ENCODE data around the gene EPHA3. TPM values are rescaled to one million over a fixed set of nuclear protein-coding genes. Genes with fewer than 3 reads are reported as not detected.
"Not testable (repeated sequence)": the region's sequence is repeated elsewhere in the genome, so short reads cannot be mapped to it uniquely, and the experiment has no call there.

EPHA3 gene
- total RNA-seq, 6 donors from 2014 or later = 0.46 to 3.9 (median 0.79) TPM; not detected in 1

DNA sequence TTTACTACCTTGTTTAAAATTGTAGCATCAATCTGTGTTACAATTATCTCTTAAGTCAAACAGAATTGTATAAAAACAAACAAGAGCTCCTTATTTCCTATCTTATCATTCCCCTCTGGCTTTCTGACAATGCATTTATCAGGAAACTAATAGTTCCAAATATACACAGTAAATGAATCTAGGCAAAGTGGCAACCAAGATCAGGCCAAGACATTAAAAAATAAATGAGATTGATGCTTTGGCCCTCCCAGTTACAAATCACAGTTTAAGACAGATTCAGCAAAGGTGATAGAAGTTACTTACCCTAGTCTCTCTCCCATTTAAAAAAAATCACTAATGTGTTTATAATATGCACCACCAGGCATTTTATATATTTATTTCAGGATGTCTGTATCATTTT, 236.7 kb downstream of the EPHA3 start:
- H3K9me3 ChIP-seq = no peaks in the 10 kb centered on the region
- no peaks in the 10 kb centered on the region for H3K36me3 ChIP-seq
- TF ChIP-seq POLR2A (IDR thresholded peaks at IDR 0.05) (no peak), POLR2AphosphoS5 (IDR thresholded peaks at IDR 0.05) (no peak)
- ATAC-seq (ENCODE audit: low FRiP score in 2 of 2) (no peak), DNase-seq (no peak)
- no peaks in the 10 kb centered on the region for H3K4me1 ChIP-seq
- H3K27ac ChIP-seq = no peak overlapping the region
- no peaks in the 10 kb centered on the region for H3K27me3 ChIP-seq
- no peak overlapping the region for H3K4me3 ChIP-seq

GRCh38 chr3:89350935-89351334, 243.5 kb downstream of the EPHA3 start:
- not testable (repeated sequence) for H3K4me1 ChIP-seq; ATAC-seq (ENCODE audit: low FRiP score in 2 of 2); H3K27me3 ChIP-seq; H3K36me3 ChIP-seq; H3K9me3 ChIP-seq; H3K4me3 ChIP-seq; H3K27ac ChIP-seq; DNase-seq
- WGBS, 2 donors = 29% methylated on average over 3 of the region's 12 CpGs; no CpG with 5 or more reads in 1 of the 2 donors

GRCh38 chr3:89353465-89353864, 246.0 kb downstream of the EPHA3 start:
- 67 to 76% methylated on average over 2 of the region's 2 CpGs for WGBS, 2 donors
- H3K36me3 ChIP-seq = no peaks in the 10 kb centered on the region
- TF ChIP-seq EP300 (IDR thresholded peaks at IDR 0.05) (no peak), POLR2AphosphoS5 (IDR thresholded peaks at IDR 0.05) (no peak), POLR2A (IDR thresholded peaks at IDR 0.05) (no peak)
- TF ChIP-seq, protein P1, sequence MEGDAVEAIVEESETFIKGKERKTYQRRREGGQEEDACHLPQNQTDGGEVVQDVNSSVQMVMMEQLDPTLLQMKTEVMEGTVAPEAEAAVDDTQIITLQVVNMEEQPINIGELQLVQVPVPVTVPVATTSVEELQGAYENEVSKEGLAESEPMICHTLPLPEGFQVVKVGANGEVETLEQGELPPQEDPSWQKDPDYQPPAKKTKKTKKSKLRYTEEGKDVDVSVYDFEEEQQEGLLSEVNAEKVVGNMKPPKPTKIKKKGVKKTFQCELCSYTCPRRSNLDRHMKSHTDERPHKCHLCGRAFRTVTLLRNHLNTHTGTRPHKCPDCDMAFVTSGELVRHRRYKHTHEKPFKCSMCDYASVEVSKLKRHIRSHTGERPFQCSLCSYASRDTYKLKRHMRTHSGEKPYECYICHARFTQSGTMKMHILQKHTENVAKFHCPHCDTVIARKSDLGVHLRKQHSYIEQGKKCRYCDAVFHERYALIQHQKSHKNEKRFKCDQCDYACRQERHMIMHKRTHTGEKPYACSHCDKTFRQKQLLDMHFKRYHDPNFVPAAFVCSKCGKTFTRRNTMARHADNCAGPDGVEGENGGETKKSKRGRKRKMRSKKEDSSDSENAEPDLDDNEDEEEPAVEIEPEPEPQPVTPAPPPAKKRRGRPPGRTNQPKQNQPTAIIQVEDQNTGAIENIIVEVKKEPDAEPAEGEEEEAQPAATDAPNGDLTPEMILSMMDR (IDR thresholded peaks at IDR 0.05) = no peak

GRCh38 chr3:89358281-89358680, 250.9 kb downstream of the EPHA3 start:
- TF ChIP-seq, protein P1 (IDR thresholded peaks at IDR 0.05) = no peak
- no peak for TF ChIP-seq EP300 (IDR thresholded peaks at IDR 0.05)
- TF ChIP-seq POLR2A (IDR thresholded peaks at IDR 0.05) = no peak
- TF ChIP-seq POLR2AphosphoS5 (IDR thresholded peaks at IDR 0.05) = no peak
- no peak for ATAC-seq (ENCODE audit: low FRiP score in 2 of 2)
- no peaks in the 10 kb centered on the region for H3K36me3 ChIP-seq
- H3K4me1 ChIP-seq = no peaks in the 10 kb centered on the region
- no peak overlapping the region for H3K4me3 ChIP-seq
- no peak overlapping the region for H3K27ac ChIP-seq
- H3K9me3 ChIP-seq = no peaks in the 10 kb centered on the region
- no peaks in the 10 kb centered on the region for H3K27me3 ChIP-seq
- DNase-seq = no peak

More at GRCh38 chr3:89353465-89353864, 246.0 kb downstream of the EPHA3 start:
- H3K4me1 ChIP-seq = no peaks in the 10 kb centered on the region
- ATAC-seq (ENCODE audit: low FRiP score in 2 of 2) (no peak), DNase-seq (no peak)
- no peaks in the 10 kb centered on the region for H3K9me3 ChIP-seq
- H3K27me3 ChIP-seq = no peaks in the 10 kb centered on the region
- H3K4me3 ChIP-seq = no peak overlapping the region
- H3K27ac ChIP-seq = no peak overlapping the region

DNA sequence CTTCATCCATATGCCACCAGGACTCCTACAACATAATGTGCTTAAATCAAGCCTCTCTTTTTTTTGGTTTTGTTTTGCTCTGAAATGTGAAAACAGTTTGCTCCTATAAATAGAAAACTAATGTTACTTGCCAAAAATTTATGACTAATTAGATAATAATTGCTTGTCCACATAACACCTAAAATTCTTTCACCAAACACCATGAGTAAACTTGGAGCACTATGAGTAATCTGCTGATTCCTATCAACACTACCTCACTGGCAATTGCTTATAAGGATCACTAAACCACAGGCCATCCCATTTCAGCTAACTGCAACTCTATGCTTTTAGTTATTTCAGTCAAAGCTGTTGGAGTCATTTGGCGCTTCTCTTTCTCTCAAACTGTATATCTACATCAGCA, 252.7 kb downstream of the EPHA3 start:
- Histone ChIP-seq H3K9me3 (no peaks in the 10 kb centered on the region), H3K27ac (no peak overlapping the region), H3K4me3 (no peak overlapping the region), H3K4me1 (no peaks in the 10 kb centered on the region), H3K27me3 (no peaks in the 10 kb centered on the region), H3K36me3 (no peaks in the 10 kb centered on the region)
- WGBS, 2 donors = 84 to 85% methylated on average over 1 of the region's 1 CpG
- DNase-seq (no peak), ATAC-seq (ENCODE audit: low FRiP score in 2 of 2) (no peak)
- TF ChIP-seq POLR2AphosphoS5 (IDR thresholded peaks at IDR 0.05) (no peak), POLR2A (IDR thresholded peaks at IDR 0.05) (no peak), EP300 (IDR thresholded peaks at IDR 0.05) (no peak)
- TF ChIP-seq, protein P1 (IDR thresholded peaks at IDR 0.05) = no peak

GRCh38 chr3:89362496-89362895, 255.1 kb downstream of the EPHA3 start:
- Histone ChIP-seq H3K36me3 (no peaks in the 10 kb centered on the region), H3K27me3 (no peaks in the 10 kb centered on the region), H3K4me1 (no peaks in the 10 kb centered on the region), H3K27ac (no peak overlapping the region), H3K9me3 (no peaks in the 10 kb centered on the region), H3K4me3 (no peak overlapping the region)
- TF ChIP-seq EP300 (IDR thresholded peaks at IDR 0.05) (no peak), POLR2AphosphoS5 (IDR thresholded peaks at IDR 0.05) (peak in 1 of 2 donors; percentile 25)
- 33 to 41% methylated on average over 1 of the region's 1 CpG for WGBS, 2 donors
- ATAC-seq (ENCODE audit: low FRiP score in 2 of 2) = no peak
- DNase-seq = no peak
